HK-2 (cell line): ENCODE data around the gene BTRC.

Experiments
- DNase-seq: peaks from one replicate; pipeline ENCODE4 v3.0.0-alpha.2; 2018; ENCODE audit not compliant: unreplicated experiment

Gene BTRC

DNA sequence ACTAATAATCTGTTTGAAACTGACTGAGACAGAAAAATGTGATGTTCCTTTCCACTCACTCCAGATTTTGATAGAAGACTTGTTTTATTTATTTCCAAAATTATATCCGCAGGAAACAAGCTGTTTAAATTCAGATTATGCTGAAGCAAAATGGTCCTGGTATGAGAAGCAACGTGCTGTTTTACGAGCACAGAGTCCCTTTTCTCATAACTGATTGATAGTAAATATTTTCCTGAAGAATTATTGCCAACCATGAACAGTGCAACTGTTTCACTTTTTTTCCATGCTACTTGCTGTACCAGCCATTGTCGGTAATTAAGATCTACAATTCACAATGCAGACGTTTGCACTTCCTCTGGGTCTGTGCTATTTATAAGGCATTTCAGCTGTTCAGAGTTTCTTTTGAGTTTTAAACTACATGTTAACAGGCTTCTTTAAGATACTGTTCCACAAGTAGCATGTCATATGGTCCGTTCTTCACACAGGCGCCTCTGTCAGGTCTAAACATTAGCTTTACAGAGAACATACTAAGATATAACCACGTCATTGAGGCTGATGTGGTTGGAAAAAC lies 130.3 kb downstream of the BTRC start:
- no peak for DNase-seq

DNA sequence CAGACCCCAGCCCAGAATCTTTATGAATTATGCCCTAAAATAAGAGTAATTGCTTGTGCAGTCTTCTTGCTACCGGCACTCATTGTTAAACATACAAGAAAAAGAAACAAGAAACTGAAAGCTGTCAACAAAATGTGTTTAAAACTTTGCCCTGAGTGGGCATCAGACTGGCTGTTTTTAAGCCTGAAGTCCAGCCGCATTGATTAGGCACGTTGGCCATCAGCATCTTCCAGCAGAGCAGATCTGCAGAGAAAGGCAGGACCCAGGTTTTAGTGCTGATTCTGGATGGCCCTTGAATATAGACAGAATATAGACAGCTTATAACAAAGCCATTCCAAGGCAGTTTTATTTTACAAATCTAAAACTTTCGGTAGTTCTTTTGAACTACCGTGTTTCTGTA lies 131.2 kb downstream of the BTRC start:
- DNase-seq, result no peak

DNA sequence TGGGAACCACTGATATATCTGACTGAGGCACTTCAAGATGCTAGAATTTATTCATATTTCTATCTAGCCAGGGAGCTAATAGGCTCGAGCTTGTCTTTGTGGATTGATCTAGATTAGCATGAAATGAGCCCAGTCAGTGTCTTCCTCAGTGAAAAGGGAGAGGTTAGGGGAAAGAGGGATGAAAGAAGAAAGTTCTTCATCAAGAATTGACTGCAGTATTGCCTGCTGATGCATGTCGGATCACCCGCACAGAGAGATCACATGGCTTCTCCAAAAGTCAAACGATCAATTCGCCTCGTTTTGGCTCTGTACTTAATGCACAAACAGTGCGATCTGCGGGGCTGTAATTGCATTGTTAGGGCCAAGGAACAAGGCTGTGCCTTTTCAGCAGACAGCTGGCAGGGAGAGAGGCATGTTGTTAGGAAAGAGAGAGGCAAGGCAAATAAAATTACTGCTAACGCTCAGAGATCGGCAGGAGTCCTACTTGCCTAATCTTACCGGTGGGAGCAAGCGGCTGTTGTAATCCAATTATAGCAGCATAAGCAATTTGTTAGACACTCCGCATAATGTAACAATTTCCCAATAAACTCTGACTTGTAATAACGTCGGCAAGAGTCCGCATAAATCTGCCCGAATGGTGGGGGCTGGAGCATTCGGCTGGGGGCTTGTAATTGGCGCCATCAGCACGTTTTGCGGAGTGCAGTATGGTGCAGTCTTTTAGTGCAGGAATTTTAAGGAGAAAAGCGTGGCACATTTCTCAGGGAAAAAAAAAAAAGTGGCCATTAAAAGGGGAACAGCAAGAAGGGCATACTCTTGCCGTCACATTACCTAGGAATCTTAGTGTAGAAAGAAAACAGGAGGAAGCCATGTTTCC lies 132.0 kb downstream of the BTRC start:
- no peak for DNase-seq

DNA sequence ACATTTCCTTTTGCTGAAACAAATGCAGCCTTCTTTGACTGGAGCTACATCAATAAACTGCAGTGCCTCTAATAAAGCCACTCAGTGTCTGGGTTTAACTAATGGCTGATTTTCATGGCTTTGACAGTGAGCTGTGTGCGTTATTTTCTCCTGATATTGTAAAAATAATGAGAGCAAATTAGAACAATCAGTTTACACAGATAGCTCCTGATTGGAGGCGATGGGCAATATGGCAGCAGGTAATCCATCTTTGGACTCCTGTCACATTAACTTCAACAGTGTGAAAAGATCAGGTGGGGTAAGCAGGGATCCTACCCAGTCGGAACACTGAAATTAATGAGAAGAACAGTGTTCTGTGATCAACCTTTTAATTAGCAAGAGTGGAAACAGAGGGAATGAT lies 133.4 kb downstream of the BTRC start:
- no peak for DNase-seq

DNA sequence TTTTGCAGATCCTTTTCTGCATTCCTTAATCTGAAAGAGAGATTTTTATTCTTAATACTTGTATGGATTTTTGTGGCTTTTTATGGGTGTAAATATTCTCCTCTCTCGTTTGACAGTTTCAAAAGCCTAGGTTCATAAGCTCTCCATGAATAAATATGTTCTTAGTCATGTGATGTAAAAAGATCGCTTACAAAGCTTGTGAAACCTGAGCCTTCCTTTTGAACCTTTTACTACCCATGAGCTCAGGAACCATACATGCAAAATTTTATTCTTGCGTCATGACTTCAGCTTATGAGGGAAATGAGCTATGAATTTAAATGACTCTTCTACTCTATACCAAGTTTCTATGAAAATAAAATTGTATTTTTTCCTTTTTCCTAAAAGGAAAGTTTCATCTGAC lies 135.4 kb downstream of the BTRC start:
- no peak for DNase-seq

DNA sequence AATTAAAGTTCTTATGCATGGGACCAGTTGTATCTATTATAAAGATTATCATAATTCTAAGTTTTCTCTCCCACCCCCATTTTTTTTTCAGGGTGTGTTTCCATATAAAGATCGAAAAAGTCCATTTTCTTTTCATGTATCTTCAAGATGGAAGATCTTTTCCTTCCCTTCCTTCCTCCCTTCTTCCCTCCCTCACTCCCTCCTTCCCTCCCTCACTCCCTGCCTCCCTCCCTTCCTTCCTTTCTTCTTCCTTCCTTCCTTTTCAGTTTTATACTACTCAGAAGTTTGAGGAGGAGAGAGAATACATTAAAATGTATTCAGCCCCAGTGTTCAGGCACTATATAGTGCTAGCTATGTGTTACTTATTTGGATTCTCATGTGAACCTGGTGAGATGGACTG lies 136.1 kb downstream of the BTRC start:
- DNase-seq, result no peak

DNA sequence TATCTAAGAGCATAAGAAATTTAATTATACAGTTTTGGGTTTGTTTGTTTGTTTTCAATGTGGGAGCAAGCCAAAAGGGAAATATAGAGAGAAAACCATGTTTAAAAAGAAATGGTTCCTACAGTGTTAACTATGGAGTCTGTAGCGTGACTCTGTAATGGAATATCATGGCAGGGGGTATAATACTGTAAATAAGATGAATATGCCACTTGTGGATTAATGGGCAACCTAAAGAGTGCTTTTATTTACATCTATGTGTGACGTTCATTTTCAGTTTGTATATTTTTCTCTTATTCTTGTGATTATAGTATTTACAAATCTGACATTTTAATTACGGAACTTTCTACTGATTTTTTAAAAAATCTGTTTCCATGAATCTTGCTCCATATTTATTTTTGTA lies 138.2 kb downstream of the BTRC start:
- no peak for DNase-seq

DNA sequence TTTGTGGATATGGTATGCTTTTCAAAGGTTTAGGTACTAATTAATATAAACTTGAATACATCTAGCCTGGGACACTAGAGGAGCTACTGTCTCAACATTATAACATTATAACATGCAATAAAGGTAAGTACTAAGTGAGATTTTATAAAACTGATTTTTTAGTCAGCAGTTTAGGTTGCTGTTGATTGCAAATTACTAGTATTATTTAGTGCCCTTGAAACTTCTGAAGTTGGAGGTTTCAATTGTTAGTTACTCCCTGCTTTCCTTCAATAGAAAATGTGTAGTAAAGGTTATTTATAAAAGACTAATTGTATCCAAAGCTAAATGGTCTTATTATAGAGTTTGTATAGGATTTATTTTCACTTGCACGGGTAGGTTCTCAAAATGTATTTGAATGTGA lies 138.8 kb downstream of the BTRC start:
- no peak for DNase-seq

DNA sequence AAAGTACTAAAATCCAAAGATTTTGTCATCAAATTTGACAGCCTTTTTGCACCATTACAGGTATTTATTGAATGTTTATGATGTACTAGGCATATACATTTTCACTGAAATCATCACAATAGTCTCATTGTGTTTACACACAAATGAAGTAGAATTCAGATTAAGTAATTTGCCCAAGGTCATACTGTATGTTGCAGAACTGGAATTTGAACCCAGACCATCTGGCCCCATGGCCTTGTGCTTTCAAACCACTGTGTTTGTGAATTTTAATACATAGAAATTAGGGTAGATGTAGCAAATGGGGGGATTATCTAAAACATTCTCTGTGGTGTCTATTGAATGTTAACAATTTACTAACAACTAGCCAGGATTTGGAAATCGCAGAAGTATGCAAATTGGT lies 139.3 kb downstream of the BTRC start:
- no peak for DNase-seq

DNA sequence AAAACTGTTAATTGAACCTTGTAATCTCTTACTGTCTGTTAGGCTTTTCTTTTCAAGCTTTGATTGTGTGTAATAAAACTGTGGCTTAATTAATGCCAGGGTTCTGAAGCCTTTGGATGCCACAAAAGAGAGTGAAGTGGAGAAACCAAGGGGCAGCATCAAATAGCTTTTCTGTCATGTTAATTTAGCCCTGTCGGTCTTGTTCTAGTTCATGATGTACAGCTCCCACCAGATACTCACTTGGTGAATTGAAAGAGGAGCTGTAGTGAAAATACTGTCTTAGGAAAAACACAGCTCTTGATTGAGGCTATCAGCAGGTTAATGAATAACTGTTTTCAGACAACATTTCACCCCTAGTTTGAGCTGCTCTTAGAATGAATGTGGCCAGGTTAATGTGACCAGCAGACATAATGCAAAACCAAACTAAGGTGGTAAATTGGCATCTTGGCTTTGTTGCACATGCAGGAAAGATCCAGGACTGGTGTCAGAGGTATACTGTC lies 139.9 kb downstream of the BTRC start:
- no peak for DNase-seq

DNA sequence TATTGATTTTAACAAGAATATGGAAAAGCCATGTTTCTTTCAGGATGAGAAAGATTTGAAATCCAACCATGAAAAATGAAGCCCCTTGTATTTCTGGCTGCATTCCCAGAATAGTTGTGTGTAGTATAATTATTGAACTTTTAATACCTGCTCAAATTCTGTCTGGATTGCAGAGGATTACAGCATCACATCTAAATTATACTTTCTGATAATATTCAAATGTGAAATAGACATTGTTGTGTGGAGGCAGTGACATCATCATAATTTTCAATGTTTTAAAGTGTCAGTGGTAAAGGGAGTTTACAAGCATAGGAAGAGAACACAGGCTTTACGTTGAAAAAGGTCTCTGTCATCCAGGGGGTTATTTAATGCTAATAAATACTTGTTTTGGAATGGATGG lies 140.7 kb downstream of the BTRC start:
- no peak for DNase-seq

DNA sequence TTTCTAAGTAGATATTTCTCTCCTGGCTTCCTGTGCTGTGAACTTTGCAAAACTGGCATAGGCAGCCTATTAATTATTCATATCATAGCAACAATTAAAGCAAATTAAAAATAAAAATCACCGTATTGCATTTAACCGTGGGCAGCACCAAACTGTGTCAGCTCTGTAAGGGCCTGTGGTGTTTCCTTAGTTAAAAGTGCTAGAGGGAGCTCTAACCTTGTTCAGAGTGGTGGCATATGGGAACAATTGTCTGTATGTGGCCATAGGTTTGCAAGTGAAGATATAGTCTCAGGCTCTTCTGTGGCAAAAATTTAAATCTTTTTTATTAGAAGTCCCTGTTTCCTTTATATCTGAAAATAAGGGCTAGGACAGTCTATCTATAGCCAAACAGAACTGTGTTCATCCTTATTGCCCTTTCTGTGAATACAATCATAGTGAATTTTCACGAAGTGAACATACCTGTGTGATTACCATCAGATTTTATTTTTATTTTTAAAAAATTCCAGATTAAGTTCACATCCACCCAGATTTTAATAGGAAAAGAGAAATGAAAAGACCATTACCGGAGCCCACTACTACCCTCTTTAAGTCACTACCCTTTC lies 141.5 kb downstream of the BTRC start:
- no peak for DNase-seq

DNA sequence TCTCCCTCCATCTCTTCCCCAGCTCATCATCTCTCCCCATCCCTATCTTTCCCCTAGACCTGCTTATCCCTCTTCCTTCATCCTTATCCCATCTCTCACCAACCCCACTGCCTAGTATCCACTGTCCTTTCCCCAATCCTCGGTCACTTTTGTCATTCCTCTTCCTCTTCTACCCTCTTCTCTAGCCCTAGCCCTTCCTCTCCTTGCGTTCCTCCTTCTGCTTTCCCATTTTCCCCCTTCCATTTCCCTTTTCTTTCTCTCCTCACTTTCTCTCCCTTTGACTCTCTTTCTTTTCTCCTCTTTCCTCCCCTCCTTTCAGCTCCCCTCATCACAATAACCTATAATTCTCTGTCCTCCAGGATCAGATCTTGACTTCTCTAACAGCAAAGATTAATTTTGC lies 150.5 kb downstream of the BTRC start:
- no peak for DNase-seq

DNA sequence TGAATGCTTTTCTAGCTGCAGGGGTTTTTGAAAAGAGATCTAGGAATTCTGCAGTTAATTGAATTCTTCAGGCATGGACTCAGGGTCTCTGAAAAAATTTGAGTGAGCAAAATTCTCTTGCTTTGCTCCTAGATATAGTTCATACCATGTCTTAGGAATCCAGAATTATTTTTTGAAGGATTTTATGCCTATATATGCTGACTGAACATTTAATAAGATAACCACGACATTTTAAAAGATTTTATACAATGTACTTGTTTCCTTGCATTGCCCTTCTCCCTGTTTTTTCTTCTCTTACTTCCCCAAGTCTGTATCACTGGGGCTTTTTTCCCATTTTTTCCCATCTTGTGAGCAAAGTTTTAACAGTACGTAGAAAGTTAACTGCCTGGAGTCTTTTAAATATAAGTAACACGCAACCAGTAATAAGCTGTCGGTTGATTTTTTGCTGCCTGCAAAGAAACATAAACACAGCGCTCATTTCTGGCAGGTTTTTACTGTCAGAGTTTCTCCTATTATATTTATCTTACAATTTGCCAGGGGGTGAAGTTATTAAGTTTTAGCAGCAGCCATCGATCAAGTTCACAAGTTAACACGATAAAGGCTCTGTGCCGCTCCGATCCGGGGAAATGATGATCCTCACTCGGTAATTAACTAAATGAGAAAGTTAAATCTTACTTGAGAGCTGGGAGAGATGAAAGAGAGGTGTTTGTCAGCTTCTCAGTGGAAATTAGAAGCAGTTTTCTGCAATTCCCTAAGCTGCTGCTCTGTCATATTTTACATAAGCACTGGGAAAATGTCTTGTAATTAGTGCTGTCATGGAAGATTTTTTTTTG lies 153.1 kb downstream of the BTRC start:
- DNase-seq, result no peak

DNA sequence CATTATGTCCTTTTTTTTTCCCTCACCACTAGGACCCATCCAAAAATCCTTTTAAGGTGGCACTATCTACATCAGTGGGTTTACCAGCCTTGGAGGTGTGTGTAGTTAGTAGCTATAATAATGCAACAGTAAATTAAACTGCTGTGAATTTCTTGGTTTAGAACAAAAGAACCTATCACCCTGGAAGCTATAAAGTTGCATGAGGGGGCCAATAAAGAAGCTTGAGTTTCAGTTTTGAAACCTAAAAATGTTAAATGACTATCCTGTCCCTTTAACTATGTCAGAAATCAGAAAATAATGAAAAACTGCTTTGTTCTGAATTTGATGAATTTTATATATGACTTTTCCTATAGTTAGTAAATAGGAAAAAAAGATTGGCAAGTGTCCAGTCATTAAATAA lies 153.9 kb downstream of the BTRC start:
- DNase-seq, result no peak

DNA sequence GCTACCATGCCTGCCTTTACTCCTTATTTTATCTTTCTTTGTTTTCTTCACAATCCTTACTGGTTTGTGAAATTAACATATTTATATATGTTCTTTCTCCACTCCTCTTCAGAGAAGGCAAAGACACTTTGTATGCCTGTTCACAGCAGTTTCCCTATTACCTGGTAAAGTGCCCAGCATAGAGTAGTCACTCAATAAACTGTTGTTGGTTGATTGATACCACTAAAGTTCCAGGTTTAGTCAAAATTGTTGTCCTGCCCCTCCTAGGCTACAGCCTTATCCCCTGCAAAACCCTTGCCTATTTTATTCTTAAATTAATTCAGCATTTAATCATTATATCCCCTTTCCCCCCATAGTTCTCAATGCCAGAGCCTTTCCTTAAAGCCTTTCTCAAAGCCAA lies 158.0 kb downstream of the BTRC start:
- no peak for DNase-seq

DNA sequence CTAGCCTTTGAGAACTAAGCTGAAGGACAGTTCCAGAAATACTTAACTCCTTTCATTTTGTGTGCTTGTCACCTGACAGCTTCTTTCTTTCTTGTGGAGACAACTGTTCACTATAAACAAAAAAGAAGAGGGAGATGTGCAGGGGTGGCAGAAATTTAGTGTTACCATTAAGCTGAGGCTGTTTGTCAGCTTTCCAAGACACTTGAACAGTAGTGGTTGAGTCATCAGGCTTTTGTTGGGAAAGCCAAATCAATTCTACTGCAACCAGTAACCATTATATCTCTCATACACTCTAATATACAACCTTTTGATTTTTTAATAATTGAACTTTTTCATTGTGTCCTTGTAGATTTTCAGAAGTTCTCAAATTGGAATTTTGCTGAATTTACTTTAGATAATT lies 158.8 kb downstream of the BTRC start:
- DNase-seq, result no peak

DNA sequence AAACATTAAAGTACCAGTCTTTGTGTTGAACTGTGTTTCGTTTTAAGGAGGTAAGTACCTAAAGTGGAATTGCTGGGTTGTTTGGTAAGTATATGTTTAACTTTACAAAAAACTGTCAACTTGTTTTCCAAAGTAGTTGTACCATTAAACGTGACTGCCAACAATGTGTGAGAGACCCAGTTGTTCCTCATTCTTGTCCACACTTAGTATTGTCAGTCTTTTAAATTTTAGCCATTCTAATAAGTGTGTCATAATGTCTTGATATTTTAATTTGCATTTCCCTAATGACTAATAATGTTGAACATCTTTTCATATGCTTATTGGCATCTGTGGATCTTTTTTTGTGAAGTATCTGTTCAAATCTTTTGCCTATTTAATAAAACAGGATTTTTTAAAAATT lies 159.8 kb downstream of the BTRC start:
- no peak for DNase-seq

DNA sequence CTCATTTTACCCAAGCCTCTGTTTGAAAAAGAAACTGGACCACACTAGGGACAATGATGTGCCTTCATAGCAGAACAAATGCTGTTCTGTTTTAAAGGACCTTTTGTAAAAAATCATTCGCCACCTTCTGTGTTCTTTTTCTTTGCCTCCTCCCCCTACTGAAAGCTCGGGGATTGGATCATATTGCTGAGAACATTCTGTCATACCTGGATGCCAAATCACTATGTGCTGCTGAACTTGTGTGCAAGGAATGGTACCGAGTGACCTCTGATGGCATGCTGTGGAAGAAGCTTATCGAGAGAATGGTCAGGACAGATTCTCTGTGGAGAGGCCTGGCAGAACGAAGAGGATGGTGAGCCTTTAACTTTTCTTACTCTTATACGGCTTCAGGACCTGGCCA lies 171.9 kb downstream of the BTRC start:
- no peak for DNase-seq

DNA sequence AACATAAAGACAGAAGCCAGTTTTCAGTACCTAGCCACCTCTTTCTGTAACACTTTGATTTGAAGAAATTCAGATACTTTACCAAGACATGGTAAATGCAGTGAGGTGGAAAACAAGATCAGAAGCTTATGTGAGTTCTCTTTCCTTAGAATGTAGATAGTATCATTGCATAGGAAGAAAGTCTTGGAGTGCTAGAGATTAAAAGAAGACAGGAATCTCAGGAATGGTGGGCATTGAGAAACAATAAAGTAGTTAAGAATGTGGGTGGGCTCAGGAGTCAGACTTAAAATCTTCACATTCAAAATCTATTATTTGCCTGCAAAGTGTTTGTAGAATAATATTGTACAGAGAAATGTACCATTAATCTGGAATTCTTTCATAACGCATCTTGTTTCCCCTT lies 175.2 kb downstream of the BTRC start:
- DNase-seq, result no peak

DNA sequence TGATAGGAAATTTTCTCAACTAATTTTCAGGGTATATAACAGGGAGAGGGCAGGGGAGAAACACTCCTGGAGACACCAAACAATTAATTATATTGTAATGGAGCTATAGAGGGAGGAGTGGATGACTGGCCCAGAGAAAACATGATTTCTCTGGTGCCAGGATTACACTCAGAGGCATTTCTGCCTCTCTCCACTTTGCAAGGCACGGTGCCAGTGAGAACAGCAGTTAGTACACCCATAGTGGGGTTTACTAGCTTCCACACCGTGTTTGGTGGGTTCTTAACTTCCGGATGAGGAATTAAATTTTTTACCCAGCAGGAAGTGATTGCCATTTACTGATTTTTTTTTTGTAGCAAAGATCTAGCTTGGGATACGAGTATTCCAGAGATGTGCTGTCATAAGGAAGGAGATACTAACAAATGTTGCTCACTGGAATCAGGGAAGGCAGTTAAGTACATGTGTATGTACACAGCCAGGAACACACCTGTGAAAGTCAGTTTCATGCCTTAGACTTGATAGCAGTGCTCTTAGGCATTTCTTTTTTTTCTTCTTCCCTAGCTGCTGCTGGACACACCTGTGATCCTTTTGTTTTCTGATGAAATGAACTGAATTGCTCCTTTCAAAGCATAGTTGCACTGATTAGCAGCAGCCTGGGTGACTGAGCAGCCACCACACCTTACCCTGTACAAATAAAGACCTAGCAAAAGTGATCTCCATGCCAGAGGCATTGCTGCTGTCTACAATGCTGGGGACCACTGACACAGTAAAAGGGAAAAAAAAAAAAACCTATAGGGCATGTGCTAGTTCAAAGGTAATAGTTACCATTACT lies 176.0 kb downstream of the BTRC start:
- DNase-seq, result no peak
